ENCODE results near the gene PDE6G. TPM values are rescaled to one million over a fixed set of nuclear protein-coding genes. Genes with fewer than 3 reads are reported as not detected.

Gene PDE6G
- total and polyA plus RNA-seq, 2 of the 13 experiments (the other 11 are each of a cell fraction or from before 2014, with no cell fraction given) = 1.4 to 6.7 TPM

DNA sequence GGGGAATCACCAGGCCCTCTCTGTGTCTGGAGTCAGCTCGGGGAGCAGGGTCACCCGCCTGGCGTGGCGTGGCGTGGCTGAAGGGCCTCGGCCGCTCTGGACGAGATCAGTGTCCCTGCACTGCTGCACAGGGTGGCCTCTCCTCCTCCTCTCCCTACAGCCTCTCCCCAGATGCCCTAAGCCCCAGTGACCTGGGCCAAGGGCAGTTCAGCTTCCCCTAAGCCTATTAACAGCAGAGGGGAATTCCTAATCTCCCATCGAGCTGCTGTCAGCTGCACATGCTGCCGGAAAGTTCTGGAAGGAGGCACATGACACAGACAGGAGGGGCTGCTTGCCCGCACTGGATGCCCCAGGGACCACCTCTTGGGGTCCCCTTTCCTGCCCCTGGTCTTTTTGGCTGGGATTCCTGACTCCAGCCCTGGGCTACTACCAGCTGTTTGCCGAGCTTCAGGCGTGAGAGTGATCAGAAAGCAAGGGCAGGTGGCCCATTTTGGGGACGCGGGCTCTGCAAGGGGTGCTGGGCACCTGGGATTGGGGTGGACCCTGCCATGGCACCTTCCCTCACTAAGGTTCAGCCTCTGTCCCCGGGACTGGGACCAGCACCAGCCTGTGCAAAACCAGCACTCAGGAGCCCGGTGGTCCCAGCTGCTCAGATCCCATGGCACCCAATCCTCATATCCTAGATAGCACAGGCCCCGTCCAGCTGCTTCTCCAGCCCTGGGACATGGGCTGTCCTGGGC is 794 bp downstream of the PDE6G start (continued):
- TF ChIP-seq, protein P1, sequence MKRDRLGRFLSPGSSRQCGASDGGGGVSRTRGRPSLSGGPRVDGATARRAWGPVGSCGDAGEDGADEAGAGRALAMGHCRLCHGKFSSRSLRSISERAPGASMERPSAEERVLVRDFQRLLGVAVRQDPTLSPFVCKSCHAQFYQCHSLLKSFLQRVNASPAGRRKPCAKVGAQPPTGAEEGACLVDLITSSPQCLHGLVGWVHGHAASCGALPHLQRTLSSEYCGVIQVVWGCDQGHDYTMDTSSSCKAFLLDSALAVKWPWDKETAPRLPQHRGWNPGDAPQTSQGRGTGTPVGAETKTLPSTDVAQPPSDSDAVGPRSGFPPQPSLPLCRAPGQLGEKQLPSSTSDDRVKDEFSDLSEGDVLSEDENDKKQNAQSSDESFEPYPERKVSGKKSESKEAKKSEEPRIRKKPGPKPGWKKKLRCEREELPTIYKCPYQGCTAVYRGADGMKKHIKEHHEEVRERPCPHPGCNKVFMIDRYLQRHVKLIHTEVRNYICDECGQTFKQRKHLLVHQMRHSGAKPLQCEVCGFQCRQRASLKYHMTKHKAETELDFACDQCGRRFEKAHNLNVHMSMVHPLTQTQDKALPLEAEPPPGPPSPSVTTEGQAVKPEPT (CRISPR knock-in tag; IDR thresholded peaks at IDR 0.05; ENCODE audit: low read depth) = no peak
- TF ChIP-seq SETDB1 (CRISPR knock-in tag; IDR thresholded peaks at IDR 0.05; ENCODE audit: borderline replicate concordance) (no peak), YEATS2 (CRISPR knock-in tag; IDR thresholded peaks at IDR 0.05; ENCODE audit: borderline replicate concordance) (peak; percentile 51; the same call in 1 of the 2 replicates), SAP130 (CRISPR knock-in tag; IDR thresholded peaks at IDR 0.05; ENCODE audit: low read depth) (peak; percentile 67), KDM3A (CRISPR knock-in tag; IDR thresholded peaks at IDR 0.05; ENCODE audit: low read depth) (0 out of 2 replicates have a peak, but pooled peaks have one; percentile 40), RXRA (CRISPR knock-in tag; IDR thresholded peaks at IDR 0.05) (peak; percentile 90), ZNF768 (CRISPR knock-in tag; IDR thresholded peaks at IDR 0.05) (peak; percentile 21; the same call in 1 of the 2 replicates), ZNF614 (CRISPR knock-in tag; IDR thresholded peaks at IDR 0.05; ENCODE audit: borderline replicate concordance) (0 out of 2 replicates have a peak, but pooled peaks have one; percentile 17), WIZ (CRISPR knock-in tag; IDR thresholded peaks at IDR 0.05) (peak; percentile 62; the same call in 1 of the 2 replicates), SIX1 (CRISPR knock-in tag; IDR thresholded peaks at IDR 0.05; ENCODE audit: borderline replicate concordance) (no peak), ZSCAN25 (CRISPR knock-in tag; IDR thresholded peaks at IDR 0.05) (peak; percentile 95), ZNF205 (CRISPR knock-in tag; IDR thresholded peaks at IDR 0.05) (peak; percentile 34; the same call in 1 of the 2 replicates), ZMAT3 (CRISPR knock-in tag; conservative IDR thresholded peaks at IDR 0.05) (0 out of 2 replicates have a peak, but pooled peaks have one; percentile 54), MAFG (CRISPR knock-in tag; IDR thresholded peaks at IDR 0.05) (no peak)
- TF ChIP-seq, protein P2, sequence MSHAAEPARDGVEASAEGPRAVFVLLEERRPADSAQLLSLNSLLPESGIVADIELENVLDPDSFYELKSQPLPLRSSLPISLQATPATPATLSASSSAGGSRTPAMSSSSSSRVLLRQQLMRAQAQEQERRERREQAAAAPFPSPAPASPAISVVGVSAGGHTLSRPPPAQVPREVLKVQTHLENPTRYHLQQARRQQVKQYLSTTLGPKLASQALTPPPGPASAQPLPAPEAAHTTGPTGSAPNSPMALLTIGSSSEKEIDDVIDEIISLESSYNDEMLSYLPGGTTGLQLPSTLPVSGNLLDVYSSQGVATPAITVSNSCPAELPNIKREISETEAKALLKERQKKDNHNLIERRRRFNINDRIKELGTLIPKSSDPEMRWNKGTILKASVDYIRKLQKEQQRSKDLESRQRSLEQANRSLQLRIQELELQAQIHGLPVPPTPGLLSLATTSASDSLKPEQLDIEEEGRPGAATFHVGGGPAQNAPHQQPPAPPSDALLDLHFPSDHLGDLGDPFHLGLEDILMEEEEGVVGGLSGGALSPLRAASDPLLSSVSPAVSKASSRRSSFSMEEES (CRISPR knock-in tag; IDR thresholded peaks at IDR 0.05) = peak; percentile 65
- TF ChIP-seq, protein P3, sequence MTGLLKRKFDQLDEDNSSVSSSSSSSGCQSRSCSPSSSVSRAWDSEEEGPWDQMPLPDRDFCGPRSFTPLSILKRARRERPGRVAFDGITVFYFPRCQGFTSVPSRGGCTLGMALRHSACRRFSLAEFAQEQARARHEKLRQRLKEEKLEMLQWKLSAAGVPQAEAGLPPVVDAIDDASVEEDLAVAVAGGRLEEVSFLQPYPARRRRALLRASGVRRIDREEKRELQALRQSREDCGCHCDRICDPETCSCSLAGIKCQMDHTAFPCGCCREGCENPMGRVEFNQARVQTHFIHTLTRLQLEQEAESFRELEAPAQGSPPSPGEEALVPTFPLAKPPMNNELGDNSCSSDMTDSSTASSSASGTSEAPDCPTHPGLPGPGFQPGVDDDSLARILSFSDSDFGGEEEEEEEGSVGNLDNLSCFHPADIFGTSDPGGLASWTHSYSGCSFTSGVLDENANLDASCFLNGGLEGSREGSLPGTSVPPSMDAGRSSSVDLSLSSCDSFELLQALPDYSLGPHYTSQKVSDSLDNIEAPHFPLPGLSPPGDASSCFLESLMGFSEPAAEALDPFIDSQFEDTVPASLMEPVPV (CRISPR knock-in tag; IDR thresholded peaks at IDR 0.05) = 0 out of 2 replicates have a peak, but pooled peaks have one; percentile 38
- TF ChIP-seq, protein P4, sequence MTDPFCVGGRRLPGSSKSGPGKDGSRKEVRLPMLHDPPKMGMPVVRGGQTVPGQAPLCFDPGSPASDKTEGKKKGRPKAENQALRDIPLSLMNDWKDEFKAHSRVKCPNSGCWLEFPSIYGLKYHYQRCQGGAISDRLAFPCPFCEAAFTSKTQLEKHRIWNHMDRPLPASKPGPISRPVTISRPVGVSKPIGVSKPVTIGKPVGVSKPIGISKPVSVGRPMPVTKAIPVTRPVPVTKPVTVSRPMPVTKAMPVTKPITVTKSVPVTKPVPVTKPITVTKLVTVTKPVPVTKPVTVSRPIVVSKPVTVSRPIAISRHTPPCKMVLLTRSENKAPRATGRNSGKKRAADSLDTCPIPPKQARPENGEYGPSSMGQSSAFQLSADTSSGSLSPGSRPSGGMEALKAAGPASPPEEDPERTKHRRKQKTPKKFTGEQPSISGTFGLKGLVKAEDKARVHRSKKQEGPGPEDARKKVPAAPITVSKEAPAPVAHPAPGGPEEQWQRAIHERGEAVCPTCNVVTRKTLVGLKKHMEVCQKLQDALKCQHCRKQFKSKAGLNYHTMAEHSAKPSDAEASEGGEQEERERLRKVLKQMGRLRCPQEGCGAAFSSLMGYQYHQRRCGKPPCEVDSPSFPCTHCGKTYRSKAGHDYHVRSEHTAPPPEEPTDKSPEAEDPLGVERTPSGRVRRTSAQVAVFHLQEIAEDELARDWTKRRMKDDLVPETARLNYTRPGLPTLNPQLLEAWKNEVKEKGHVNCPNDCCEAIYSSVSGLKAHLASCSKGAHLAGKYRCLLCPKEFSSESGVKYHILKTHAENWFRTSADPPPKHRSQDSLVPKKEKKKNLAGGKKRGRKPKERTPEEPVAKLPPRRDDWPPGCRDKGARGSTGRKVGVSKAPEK (CRISPR knock-in tag; IDR thresholded peaks at IDR 0.05; ENCODE audit: borderline replicate concordance) = no peak
- TF ChIP-seq, protein P5, sequence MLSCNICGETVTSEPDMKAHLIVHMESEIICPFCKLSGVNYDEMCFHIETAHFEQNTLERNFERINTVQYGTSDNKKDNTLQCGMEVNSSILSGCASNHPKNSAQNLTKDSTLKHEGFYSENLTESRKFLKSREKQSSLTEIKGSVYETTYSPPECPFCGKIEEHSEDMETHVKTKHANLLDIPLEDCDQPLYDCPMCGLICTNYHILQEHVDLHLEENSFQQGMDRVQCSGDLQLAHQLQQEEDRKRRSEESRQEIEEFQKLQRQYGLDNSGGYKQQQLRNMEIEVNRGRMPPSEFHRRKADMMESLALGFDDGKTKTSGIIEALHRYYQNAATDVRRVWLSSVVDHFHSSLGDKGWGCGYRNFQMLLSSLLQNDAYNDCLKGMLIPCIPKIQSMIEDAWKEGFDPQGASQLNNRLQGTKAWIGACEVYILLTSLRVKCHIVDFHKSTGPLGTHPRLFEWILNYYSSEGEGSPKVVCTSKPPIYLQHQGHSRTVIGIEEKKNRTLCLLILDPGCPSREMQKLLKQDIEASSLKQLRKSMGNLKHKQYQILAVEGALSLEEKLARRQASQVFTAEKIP (CRISPR knock-in tag; IDR thresholded peaks at IDR 0.05; ENCODE audit: borderline replicate concordance) = no peak
- TF ChIP-seq, protein P6, sequence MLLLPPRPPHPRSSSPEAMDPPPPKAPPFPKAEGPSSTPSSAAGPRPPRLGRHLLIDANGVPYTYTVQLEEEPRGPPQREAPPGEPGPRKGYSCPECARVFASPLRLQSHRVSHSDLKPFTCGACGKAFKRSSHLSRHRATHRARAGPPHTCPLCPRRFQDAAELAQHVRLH (CRISPR knock-in tag; IDR thresholded peaks at IDR 0.05; ENCODE audit: borderline replicate concordance, low read depth) = no peak
